HepG2 (cell line): Measurements from ENCODE around the gene TMEM19.

Experiments
- ARNTL ChIP-seq: sonication (generic); formaldehyde crosslinking; IDR thresholded peaks from 2 replicates; pipeline ENCODE4 v1.4.0; 2020; ENCODE audit warnings: mild to moderate bottlenecking, missing genetic modification reagents
- ATRX ChIP-seq: sonication (generic); formaldehyde crosslinking; IDR thresholded peaks from 2 replicates; pipeline ENCODE4 v1.4.0; 2020; ENCODE audit warnings: missing genetic modification reagents, borderline replicate concordance
- BRCA1 ChIP-seq: sonication (generic); formaldehyde crosslinking; IDR thresholded peaks from 2 replicates; pipeline ENCODE4 v1.4.0; 2020; ENCODE audit warnings: missing genetic modification reagents
- CTCF ChIP-seq: sonication (generic); formaldehyde crosslinking; IDR thresholded peaks from 2 replicates; pipeline ENCODE4 v1.5.0; 2020; ENCODE audit warnings: mild to moderate bottlenecking, missing genetic modification reagents, moderate library complexity
- GABPA ChIP-seq, 2 experiments: IDR thresholded peaks; 2 replicates each; pipeline ENCODE4 v1.6.1; 2011 to 2016; ENCODE audit warnings: low read depth in 2 of 2, low read length in 1 of 2, missing biosample characterization in 1 of 2, missing genetic modification characterization in 1 of 2
- GTF3A ChIP-seq: sonication (generic); formaldehyde crosslinking; conservative IDR thresholded peaks from 2 replicates; pipeline ENCODE4 v1.4.0; 2020; ENCODE audit warnings: mild to moderate bottlenecking, missing genetic modification reagents
- JUN ChIP-seq: sonication (generic); formaldehyde crosslinking; IDR thresholded peaks from 2 replicates; pipeline ENCODE4 v1.4.0; 2020; ENCODE audit warnings: mild to moderate bottlenecking, missing genetic modification reagents
- KLF9 ChIP-seq: IDR thresholded peaks from 2 replicates; pipeline ENCODE4 v1.6.1; 2016; ENCODE audit warnings: low read depth
- MAFG ChIP-seq: sonication (generic); formaldehyde crosslinking; IDR thresholded peaks from 2 replicates; pipeline ENCODE4 v1.5.1; 2020; ENCODE audit warnings: mild to moderate bottlenecking, missing genetic modification reagents
- POLR2AphosphoS5 ChIP-seq: IDR thresholded peaks from 2 replicates; pipeline ENCODE4 v1.6.1; 2012; ENCODE audit warnings: low read depth, low read length
- TCF12 ChIP-seq, 2 experiments: fragments of 450-650 bp in 1 of 2; sonication (generic) in 1 of 2; formaldehyde crosslinking in 1 of 2; IDR thresholded peaks; 2 replicates each; pipeline versions ENCODE4 v1.6.1 to v1.8.0; 2017 to 2022; ENCODE audit warnings: antibody characterized with exemption in 1 of 2, mild to moderate bottlenecking in 1 of 2, missing genetic modification reagents in 1 of 2, moderate library complexity in 1 of 2
- TCF7 ChIP-seq: sonication (generic); IDR thresholded peaks from 2 replicates; pipeline ENCODE4 v1.6.1; 2016; ENCODE audit warnings: antibody characterized with exemption, low read depth

GRCh38 chr12:71726548-71726947, 40.7 kb downstream of the TMEM19 start:
- TF ChIP-seq POLR2AphosphoS5: no peak
- no peak for TF ChIP-seq ARNTL (CRISPR knock-in tag)
- TF ChIP-seq BRCA1 (CRISPR knock-in tag): no peak
- TF ChIP-seq CTCF (CRISPR knock-in tag): no peak
- no peak for TF ChIP-seq TCF12 (IDR thresholded peaks at IDR 0.05)
- TF ChIP-seq TCF12 (CRISPR knock-in tag; IDR thresholded peaks at IDR 0.05): no peak
- TF ChIP-seq JUN (CRISPR knock-in tag): no peak
- TF ChIP-seq MAFG (CRISPR knock-in tag): no peak
- no peak for TF ChIP-seq TCF7
- no peak for TF ChIP-seq GABPA (IDR thresholded peaks at IDR 0.05; ENCODE audit: low read depth, low read length)
- TF ChIP-seq GABPA (CRISPR knock-in tag; IDR thresholded peaks at IDR 0.05; ENCODE audit: low read depth): no peak
- no peak for TF ChIP-seq KLF9
- no peak for TF ChIP-seq GTF3A (CRISPR knock-in tag)
- no peak for TF ChIP-seq ATRX (CRISPR knock-in tag)
